ENCODE measurements around the gene SLC32A1.
A peak's percentile ranks its signal among the peaks of the same experiment; 100 is the strongest.

SLC32A1 gene

DNA sequence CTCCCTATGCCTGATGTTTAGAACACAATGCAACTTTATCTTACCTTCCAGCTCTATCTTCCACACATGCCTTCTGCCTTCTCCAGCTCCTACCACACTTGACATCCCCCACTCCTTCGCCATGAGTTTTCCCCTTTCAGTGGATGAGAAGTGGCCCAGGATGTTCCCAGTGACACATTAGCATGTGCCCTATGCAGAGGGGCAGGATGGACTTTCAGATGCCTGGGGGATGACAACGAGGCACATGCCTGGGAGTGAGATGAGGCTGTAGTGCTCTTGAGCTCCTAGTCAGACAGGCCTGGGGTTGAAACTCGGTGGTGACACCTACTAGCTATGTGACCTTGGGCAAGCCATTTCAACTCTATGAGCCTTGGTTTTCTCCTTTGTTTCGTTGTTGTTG is 20.1 kb upstream of the SLC32A1 start:
- Histone ChIP-seq H3K4me1 (no peaks in the 10 kb centered on the region), H3K9me3 (no peaks in the 10 kb centered on the region), H3K27me3 (ENCODE audit: low read depth) (peaks cover 5% of the 10 kb centered on the region; the same call in 1 of the 2 replicates), H3K4me3 (no peak overlapping the region), H3K36me3 (replicated peaks) (no peaks in the 10 kb centered on the region)
- in situ Hi-C loops (cut with MboI; ENCODE audit: low sequenced_read_pairs): no loop called here
- no peak for DNase-seq (ENCODE audit: low spot score in 2 of 2)

- in situ Hi-C loops (cut with MboI; ENCODE audit: low sequenced_read_pairs): no loop called here
- no peaks in the 10 kb centered on the region for H3K27me3 ChIP-seq (ENCODE audit: low read depth)
- DNase-seq (ENCODE audit: low spot score in 2 of 2): no peak
Observed at GRCh38 chr20:38706509-38706908, 17.8 kb upstream of the SLC32A1 start.

DNA sequence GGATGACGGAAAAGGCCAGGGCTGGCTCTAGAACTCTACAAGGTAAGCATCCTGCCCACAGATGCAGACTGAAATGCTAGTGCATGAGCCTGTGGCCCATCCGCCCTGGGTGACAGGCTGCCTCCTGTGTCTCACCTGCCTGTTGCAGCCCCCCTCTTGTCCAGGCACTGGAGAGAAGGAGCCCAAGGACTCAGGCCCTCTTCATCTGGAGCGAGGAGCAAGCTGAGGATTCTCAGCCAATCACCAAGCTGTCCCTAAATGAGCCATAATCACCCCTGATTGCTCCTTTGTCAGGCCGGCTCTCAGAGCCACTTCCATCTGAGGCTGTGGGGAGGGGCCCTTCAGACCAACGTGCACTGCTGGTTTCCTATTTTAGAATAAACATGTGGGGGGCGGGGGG is 10.0 kb upstream of the SLC32A1 start:
- H3K27me3 ChIP-seq (ENCODE audit: low read depth): peaks cover 23% of the 10 kb centered on the region

More at GRCh38 chr20:38706509-38706908, 17.8 kb upstream of the SLC32A1 start:
- H3K36me3 ChIP-seq (replicated peaks): no peaks in the 10 kb centered on the region
- H3K9me3 ChIP-seq: no peaks in the 10 kb centered on the region
- H3K4me3 ChIP-seq: no peak overlapping the region
- H3K4me1 ChIP-seq: no peaks in the 10 kb centered on the region

DNA sequence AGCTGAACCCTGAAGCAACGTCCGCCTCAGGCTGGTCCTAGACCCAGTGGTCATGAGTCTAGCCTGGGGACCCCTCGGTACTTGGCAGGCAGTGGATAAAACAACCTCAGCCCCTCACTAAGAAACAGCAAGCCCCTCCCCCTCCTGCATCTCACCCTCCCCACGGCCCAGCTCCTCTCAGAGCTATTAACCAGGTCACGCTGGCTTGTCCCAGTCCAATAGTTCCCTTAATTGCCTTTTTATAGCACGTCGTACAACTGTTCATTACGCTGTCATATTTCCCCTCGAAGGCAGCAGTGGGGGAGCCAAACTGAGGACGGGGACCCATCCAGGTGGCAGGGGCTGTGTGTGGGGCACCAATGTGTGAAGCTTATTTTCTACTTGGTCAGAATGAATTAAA is 8.6 kb upstream of the SLC32A1 start:
- Histone ChIP-seq H3K4me1 (no peaks in the 10 kb centered on the region), H3K27me3 (ENCODE audit: low read depth) (peaks cover 36% of the 10 kb centered on the region), H3K9me3 (no peaks in the 10 kb centered on the region), H3K4me3 (no peak overlapping the region), H3K36me3 (replicated peaks) (no peaks in the 10 kb centered on the region)
- no peak for DNase-seq (ENCODE audit: low spot score in 2 of 2)
- in situ Hi-C loops (cut with MboI; ENCODE audit: low sequenced_read_pairs): no loop called here

More for the DNA sequence above, 10.0 kb upstream of the SLC32A1 start:
- Histone ChIP-seq H3K4me1 (no peaks in the 10 kb centered on the region), H3K4me3 (no peak overlapping the region), H3K36me3 (replicated peaks) (no peaks in the 10 kb centered on the region), H3K9me3 (no peaks in the 10 kb centered on the region)
- in situ Hi-C loops (cut with MboI; ENCODE audit: low sequenced_read_pairs): no loop called here
- no peak for DNase-seq (ENCODE audit: low spot score in 2 of 2)

- Histone ChIP-seq H3K9me3 (no peaks in the 10 kb centered on the region), H3K4me3 (no peak overlapping the region), H3K36me3 (replicated peaks) (no peaks in the 10 kb centered on the region), H3K27me3 (ENCODE audit: low read depth) (peaks cover 86% of the 10 kb centered on the region), H3K4me1 (no peaks in the 10 kb centered on the region)
- in situ Hi-C loops (cut with MboI; ENCODE audit: low sequenced_read_pairs): no loop called here
- no peak for DNase-seq (ENCODE audit: low spot score in 2 of 2)
Observed at GRCh38 chr20:38722683-38723016, 1.6 kb upstream of the SLC32A1 start.

- Histone ChIP-seq H3K36me3 (replicated peaks) (no peaks in the 10 kb centered on the region), H3K27me3 (ENCODE audit: low read depth) (peaks cover 85% of the 10 kb centered on the region), H3K9me3 (no peaks in the 10 kb centered on the region), H3K4me1 (no peaks in the 10 kb centered on the region), H3K4me3 (no peak overlapping the region)
- DNase-seq (ENCODE audit: low spot score in 2 of 2): no peak
- in situ Hi-C loops (cut with MboI; ENCODE audit: low sequenced_read_pairs): no loop called here
Observed at GRCh38 chr20:38723017-38723847, 1.1 kb upstream of the SLC32A1 start.

DNA sequence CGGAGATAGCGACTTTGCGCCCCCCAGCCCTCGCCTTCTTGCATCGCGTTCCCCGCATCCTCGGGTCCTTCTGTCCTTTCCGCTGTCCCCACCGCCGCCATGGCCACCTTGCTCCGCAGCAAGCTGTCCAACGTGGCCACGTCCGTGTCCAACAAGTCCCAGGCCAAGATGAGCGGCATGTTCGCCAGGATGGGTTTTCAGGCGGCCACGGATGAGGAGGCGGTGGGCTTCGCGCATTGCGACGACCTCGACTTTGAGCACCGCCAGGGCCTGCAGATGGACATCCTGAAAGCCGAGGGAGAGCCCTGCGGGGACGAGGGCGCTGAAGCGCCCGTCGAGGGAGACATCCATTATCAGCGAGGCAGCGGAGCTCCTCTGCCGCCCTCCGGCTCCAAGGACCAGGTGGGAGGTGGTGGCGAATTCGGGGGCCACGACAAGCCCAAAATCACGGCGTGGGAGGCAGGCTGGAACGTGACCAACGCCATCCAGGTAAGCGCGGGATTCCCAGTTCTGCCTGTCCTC is 401 bp downstream of the SLC32A1 start:
- Histone ChIP-seq H3K9me3 (no peaks in the 10 kb centered on the region), H3K4me1 (no peaks in the 10 kb centered on the region), H3K36me3 (replicated peaks) (no peaks in the 10 kb centered on the region), H3K27me3 (ENCODE audit: low read depth) (peaks cover 83% of the 10 kb centered on the region), H3K4me3 (no peak overlapping the region)
- no peak for DNase-seq (ENCODE audit: low spot score in 2 of 2)
- in situ Hi-C loops (cut with MboI; ENCODE audit: low sequenced_read_pairs): no loop called here

DNA sequence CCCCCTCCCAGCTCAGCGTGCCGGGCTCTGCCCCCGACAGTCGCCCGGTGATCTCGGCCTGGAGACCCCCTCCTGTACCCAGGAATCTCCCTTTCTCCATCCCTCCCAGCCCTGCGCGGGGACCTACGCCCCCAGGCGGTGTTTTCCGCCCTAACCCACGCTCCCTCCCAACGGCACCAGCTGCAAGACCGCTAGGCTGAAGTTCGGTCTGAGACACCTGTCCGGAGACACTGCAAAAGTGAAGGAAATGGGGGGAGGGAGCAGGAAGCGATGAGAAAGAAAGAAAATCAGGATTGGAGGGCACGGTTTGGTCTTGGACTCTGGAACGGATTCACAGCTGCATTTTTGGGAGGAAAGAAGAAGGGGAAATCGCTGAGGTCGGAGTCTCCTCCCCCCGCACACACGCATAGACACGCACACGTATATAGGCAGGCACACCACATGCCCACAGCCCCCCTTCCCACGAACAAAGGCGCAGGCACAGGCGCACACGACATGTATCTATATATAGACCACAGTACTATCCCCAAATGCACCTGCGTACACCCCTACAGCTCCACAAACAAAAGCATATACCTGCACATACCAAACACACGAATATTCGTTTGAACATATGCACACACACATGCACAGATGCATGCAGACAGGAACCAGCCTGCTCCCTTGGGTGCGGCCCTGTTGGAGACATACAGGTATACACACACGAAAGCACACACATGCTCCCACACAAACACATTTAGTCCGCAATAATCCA is 1.0 kb downstream of the SLC32A1 start:
- Histone ChIP-seq H3K4me3 (no peak overlapping the region), H3K36me3 (replicated peaks) (no peaks in the 10 kb centered on the region), H3K4me1 (no peaks in the 10 kb centered on the region), H3K27me3 (ENCODE audit: low read depth) (peaks cover 83% of the 10 kb centered on the region), H3K9me3 (no peaks in the 10 kb centered on the region)
- no peak for DNase-seq (ENCODE audit: low spot score in 2 of 2)
- in situ Hi-C loops (cut with MboI; ENCODE audit: low sequenced_read_pairs): no loop called here

GRCh38 chr20:38725931-38726803 is 1.9 kb downstream of the SLC32A1 start:
- DNase-seq (ENCODE audit: low spot score in 2 of 2): peak in 1 of 2 experiments; percentile 73
- in situ Hi-C loops (cut with MboI; ENCODE audit: low sequenced_read_pairs): no loop called here
- Histone ChIP-seq H3K27me3 (ENCODE audit: low read depth) (peaks cover 79% of the 10 kb centered on the region), H3K9me3 (no peaks in the 10 kb centered on the region), H3K36me3 (replicated peaks) (no peaks in the 10 kb centered on the region), H3K4me3 (no peak overlapping the region), H3K4me1 (peaks cover under 1% of the 10 kb centered on the region; the same call in 1 of the 2 replicates)

GRCh38 chr20:38726804-38727606 is 2.7 kb downstream of the SLC32A1 start:
- peak in 1 of 2 experiments; percentile 72 for DNase-seq (ENCODE audit: low spot score in 2 of 2)
- in situ Hi-C loops (cut with MboI; ENCODE audit: low sequenced_read_pairs): no loop called here
- H3K27me3 ChIP-seq (ENCODE audit: low read depth): peaks cover 72% of the 10 kb centered on the region
- H3K4me1 ChIP-seq: peaks cover 3% of the 10 kb centered on the region; the same call in 1 of the 2 replicates
- no peaks in the 10 kb centered on the region for H3K36me3 ChIP-seq (replicated peaks)
- no peaks in the 10 kb centered on the region for H3K9me3 ChIP-seq
- H3K4me3 ChIP-seq: no peak overlapping the region

DNA sequence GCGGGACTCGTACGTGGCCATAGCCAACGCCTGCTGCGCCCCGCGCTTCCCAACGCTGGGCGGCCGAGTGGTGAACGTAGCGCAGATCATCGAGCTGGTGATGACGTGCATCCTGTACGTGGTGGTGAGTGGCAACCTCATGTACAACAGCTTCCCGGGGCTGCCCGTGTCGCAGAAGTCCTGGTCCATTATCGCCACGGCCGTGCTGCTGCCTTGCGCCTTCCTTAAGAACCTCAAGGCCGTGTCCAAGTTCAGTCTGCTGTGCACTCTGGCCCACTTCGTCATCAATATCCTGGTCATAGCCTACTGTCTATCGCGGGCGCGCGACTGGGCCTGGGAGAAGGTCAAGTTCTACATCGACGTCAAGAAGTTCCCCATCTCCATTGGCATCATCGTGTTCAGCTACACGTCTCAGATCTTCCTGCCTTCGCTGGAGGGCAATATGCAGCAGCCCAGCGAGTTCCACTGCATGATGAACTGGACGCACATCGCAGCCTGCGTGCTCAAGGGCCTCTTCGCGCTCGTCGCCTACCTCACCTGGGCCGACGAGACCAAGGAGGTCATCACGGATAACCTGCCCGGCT is 3.4 kb downstream of the SLC32A1 start:
- no peaks in the 10 kb centered on the region for H3K9me3 ChIP-seq
- H3K27me3 ChIP-seq (ENCODE audit: low read depth): peaks cover 66% of the 10 kb centered on the region
- no peak for DNase-seq (ENCODE audit: low spot score in 2 of 2)
- no peak overlapping the region for H3K4me3 ChIP-seq
- H3K36me3 ChIP-seq (replicated peaks): no peaks in the 10 kb centered on the region
- in situ Hi-C loops (cut with MboI; ENCODE audit: low sequenced_read_pairs): no loop called here
- peaks cover 3% of the 10 kb centered on the region; the same call in 1 of the 2 replicates for H3K4me1 ChIP-seq

DNA sequence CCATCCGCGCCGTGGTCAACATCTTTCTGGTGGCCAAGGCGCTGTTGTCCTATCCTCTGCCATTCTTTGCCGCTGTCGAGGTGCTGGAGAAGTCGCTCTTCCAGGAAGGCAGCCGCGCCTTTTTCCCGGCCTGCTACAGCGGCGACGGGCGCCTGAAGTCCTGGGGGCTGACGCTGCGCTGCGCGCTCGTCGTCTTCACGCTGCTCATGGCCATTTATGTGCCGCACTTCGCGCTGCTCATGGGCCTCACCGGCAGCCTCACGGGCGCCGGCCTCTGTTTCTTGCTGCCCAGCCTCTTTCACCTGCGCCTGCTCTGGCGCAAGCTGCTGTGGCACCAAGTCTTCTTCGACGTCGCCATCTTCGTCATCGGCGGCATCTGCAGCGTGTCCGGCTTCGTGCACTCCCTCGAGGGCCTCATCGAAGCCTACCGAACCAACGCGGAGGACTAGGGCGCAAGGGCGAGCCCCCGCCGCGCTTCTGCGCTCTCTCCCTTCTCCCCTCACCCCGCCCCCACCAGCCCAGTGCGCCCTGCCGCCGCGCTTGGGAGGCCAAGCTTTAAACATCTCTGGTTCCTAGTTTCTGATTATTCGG is 4.0 kb downstream of the SLC32A1 start:
- in situ Hi-C loops (cut with MboI; ENCODE audit: low sequenced_read_pairs): no loop called here
- no peaks in the 10 kb centered on the region for H3K36me3 ChIP-seq (replicated peaks)
- H3K4me3 ChIP-seq: no peak overlapping the region
- H3K9me3 ChIP-seq: no peaks in the 10 kb centered on the region
- peaks cover 60% of the 10 kb centered on the region for H3K27me3 ChIP-seq (ENCODE audit: low read depth)
- no peak for DNase-seq (ENCODE audit: low spot score in 2 of 2)
- H3K4me1 ChIP-seq: peaks cover 3% of the 10 kb centered on the region; the same call in 1 of the 2 replicates

Measured in HAP-1 (cell line).